Kidney tubule cell (primary cell): ENCODE data around the gene IGLON5.
A peak's percentile ranks its signal among the peaks of the same experiment; 100 is the strongest.

Experiments
- DNase-seq: peaks from one replicate; pipeline ENCODE4 v3.0.0-alpha.2; 2018; ENCODE audit warnings: low spot score

IGLON5 gene

GRCh38 chr19:51317968-51318367 lies 6.5 kb downstream of the IGLON5 start:
- DNase-seq: no peak

GRCh38 chr19:51318687-51319648 lies 7.5 kb downstream of the IGLON5 start:
- no peak for DNase-seq

DNA sequence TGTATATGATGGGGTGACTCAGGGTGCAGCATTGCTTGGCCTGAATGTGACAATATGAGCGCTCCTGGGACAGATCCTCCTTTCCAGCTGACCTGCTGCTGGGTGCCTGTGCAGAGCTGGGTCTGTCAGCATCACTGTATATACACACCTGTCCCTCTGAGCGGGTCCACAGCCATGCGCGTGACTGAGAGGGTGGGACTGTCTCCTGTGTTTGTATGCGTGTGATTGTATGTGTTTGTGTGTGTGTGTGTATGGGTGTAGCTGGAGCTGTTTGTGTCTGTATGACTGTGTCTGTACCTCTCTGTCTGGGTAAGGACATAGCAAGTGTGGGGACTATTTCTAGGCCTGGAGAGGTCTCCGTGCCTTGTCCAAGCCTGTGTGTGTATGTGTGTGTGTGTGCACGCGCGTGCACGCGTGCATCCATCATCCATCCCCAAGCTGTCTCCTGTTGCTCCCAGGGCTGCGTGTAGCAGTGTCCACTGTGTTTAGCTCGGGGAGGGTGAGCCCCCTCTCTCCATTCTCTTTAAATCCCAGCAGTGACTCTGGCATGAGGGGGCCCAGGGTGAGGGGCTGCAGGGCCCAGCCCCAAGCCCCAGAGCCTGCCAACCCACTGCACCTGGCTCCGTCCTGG lies 8.3 kb downstream of the IGLON5 start:
- DNase-seq: no peak

- DNase-seq: peak; percentile 11
Measured at GRCh38 chr19:51320280-51320657, 8.8 kb downstream of the IGLON5 start.

DNA sequence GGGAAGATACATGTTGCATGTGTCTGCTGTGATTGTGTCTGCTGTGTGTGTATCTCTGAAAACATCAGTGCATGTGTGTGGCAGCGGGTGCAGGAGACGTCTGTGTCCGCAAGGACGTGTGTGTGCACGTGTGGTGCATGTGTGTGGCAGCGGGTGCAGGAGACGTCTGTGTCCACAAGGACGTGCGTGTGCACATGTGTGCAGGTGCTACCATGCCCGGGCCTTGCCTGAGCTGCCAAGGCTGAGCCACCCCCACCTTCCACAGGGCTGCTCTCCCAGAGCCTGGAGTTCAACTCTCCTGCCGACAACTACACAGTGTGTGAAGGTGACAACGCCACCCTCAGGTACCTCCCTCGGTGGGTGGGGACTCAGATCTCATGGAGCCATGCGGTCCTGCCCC lies 10.4 kb downstream of the IGLON5 start:
- DNase-seq: no peak

DNA sequence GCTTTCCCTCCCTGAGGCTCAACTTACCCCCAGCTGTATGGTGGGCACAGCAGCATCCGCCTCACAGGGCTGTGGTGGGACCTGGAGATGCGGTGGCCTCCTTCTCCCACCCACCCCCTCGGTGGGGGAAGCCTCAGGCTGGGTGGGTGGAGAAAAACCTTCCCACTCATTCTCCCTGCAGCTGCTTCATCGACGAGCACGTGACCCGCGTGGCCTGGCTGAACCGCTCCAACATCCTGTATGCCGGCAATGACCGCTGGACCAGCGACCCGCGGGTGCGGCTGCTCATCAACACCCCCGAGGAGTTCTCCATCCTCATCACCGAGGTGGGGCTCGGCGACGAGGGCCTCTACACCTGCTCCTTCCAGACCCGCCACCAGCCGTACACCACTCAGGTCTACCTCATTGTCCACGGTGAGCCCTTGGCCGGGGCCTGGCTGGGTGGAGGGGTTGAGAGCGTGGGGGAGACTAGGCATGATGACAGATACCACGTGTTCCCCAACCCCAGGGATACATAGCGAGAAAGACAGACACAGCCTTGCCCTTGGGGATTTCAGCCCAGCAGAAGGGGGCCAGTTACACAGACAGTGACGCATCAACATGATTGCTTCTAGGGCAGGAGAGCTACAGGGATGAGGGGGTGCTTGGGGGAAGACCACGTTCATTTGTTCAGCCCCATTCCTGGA lies 12.2 kb downstream of the IGLON5 start:
- no peak for DNase-seq

DNA sequence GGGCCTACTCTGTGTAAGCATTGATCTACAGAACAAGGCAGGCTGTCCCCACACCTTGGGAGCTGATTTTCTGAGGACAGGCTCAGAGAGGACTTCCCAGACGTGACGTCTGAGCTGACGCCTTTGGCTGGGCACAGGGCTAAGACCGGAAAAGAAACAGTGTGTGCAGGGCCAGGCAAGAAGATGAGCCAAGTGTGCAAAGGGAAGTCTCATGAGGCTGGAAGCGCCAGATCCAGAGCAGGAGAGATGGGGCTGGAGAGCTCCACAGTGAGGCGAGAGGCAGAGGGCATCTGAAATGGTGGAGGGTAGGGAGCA lies 12.7 kb downstream of the IGLON5 start:
- no peak for DNase-seq

DNA sequence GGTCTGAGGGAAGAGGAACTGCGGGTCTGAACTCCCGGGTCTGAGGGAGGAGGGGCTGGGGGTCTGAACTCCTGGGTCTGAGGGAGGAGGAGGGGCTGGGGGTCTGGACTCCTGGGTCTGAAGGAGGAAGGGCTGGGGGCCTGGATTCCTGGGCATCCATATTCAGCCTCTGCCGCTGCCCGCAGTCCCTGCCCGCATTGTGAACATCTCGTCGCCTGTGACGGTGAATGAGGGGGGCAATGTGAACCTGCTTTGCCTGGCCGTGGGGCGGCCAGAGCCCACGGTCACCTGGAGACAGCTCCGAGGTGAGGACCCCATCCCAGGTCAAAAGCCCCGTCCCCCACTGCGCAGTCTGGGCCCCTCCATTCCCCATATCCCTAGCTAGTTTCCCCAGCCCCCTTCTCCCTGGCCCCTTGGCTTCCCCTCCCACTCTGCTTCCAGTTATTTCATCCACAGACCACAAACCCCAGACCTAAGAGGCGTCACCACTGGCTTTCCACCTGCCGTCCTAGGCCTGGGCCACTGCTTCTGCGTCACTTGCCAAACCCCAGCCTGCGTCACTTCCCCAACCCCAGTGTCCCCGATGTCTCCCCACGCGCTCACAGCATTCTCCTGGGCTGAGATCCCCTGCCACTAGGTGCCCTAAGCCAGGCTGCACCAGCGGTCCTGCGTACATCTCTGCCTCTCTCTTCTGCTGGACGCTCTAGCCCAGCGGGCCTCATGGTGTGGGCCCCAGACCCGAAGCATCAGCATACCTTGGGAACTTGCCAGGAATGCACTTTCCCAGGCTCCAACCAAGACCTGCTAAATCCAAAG lies 13.9 kb downstream of the IGLON5 start:
- no peak for DNase-seq

GRCh38 chr19:51326216-51327065 lies 15.0 kb downstream of the IGLON5 start:
- DNase-seq: no peak

DNA sequence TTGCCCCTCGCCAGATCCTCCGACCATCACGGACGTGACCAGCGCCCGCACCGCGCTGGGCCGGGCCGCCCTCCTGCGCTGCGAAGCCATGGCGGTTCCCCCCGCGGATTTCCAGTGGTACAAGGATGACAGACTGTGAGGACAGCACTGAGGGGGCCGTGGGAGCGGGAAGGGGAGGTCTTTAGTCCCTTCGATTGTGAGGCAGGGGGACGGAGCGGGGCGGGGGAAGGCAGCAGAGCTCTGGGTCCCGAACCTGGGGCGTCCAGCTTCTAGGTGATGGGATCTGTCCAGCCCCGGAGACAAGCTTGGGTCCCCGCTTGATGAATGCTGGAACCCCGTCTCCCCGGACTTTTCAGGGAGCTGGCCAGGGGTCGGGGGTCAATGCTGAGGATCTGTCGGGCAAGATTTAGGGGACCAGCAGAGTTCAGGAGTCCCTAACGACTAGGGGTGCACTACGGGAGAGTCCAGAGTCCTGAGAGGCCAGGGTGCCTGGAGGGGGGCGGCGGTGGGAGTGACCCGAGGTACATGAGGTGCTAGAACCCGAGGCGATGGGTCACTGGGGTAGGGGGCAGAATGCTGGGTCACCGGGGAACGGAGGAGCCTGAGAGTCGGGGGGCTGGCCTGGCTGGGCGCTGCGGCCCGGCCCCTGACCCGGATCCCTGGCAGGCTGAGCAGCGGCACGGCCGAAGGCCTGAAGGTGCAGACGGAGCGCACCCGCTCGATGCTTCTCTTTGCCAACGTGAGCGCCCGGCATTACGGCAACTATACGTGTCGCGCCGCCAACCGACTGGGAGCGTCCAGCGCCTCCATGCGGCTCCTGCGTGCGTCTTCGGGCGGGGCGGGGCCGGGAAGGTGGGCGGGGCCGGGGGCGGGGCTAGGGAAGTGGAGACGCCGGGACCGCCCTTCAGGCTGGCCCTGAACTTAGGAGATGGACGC lies 15.9 kb downstream of the IGLON5 start:
- DNase-seq: peak; percentile 44

GRCh38 chr19:51329411-51329810 lies 18.0 kb downstream of the IGLON5 start:
- no peak for DNase-seq

DNA sequence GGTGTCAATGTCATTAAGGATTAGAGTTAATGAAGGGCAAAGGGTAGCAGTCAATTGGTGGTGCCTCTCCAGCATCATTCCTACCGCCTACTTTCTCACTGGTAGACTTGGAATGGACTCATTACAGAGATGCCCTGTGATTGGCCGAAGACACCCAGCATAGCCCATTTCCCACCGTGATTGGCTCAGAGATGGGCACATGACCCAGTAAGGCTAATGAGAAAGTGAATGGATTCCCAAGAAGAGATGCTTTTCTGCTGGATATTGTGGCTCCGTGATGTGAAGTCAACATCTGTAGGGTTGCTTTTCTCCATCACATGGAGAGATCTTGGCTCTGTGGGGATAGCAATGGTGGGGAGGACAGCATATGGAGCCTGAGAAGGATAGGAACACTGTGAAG lies 18.9 kb downstream of the IGLON5 start:
- DNase-seq: no peak

DNA sequence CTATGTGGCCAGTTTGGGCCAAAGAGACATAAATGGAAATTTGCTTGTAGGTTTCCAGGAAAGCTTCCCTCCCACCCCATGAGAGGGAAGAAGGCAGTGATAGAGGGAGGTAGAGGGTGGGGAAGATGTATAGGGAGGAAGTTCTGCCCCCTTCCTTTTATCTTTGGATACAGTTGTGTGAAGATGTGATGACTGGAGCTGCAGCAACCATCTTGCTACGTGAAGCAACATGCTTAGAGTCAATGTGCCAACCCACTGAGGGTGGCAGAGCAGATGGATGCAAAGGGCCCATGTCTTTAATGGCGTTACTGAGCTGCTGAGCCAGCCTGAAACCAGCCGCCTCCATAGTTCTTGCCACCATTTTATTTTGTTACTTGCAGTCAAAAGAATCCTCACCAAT lies 19.7 kb downstream of the IGLON5 start:
- DNase-seq: no peak

- no peak for DNase-seq
Measured at GRCh38 chr19:51331716-51332115, 20.3 kb downstream of the IGLON5 start.

GRCh38 chr19:51333836-51334460 lies 22.5 kb downstream of the IGLON5 start:
- no peak for DNase-seq

GRCh38 chr19:51337141-51337860 lies 25.9 kb downstream of the IGLON5 start:
- DNase-seq: no peak

GRCh38 chr19:51337861-51338562 lies 26.6 kb downstream of the IGLON5 start:
- DNase-seq: no peak

GRCh38 chr19:51338563-51339312 lies 27.3 kb downstream of the IGLON5 start:
- peak; percentile 75 for DNase-seq
